ENCODE results near the gene MEGF6. TPM values are rescaled to one million over a fixed set of nuclear protein-coding genes. Genes with fewer than 3 reads are reported as not detected.

The MEGF6 gene
- total RNA-seq, 1 experiment from 2014 or later = 21.3 TPM

DNA sequence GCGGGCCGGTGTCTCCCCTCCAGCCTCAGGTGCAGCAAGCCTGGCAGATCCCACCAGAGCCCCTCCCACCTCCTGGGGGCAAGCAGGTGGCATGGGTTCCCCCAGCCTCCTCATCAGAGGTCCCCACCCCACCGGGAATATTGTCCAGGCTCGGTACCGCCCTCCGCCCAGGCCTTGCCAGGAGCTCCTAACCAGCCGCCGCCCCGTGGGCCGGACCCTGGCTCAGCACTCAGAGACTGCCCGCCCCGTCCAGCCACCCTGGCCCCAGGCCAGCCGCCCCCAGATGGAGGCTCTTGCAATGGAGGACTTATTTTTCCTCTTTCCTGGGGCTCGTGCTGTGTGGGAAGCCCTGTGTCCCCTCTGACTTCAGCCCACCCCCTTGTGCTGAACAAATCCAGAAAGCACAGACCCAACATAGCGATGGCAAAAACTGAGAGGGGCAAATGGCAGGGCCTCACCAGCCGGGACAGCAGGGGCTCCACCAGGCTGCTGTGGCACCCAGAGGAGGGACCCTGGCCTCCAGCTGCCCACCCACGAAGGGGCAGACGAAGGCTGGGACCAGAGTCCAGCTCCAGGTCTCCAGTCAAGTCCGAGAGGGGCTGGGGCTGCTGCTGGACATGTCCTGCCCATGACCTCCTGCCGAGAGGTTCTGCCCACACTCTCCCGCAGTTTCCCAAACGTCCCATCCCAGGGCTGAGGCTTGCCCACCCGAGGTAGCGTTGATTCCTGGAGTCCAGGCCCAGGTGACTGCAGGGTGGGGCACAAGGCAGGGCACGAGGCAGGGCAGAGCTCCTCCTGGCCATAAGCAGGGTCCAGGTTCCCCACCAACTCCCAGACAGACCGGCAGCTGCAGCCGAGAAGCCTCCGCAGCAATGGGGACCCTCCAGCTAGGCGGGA is 7.5 kb downstream of the MEGF6 start:
- H2BK120ac ChIP-seq (ENCODE audit: low read depth, low read length, poor library complexity, severe bottlenecking) = no peak overlapping the region
- H2AFZ ChIP-seq (ENCODE audit: low read length) = no peak overlapping the region
- no peak overlapping the region for H2BK5ac ChIP-seq (ENCODE audit: insufficient read length, low read length)
- H3K27ac ChIP-seq (ENCODE audit: insufficient read length, low read depth, low read length) = no peak overlapping the region
- no peak overlapping the region for H3K56ac ChIP-seq (ENCODE audit: insufficient read length, low read depth, low read length)
- no peak overlapping the region; the same call in 1 of the 2 replicates for H3K14ac ChIP-seq (ENCODE audit: insufficient read depth, low read length)
- H2BK15ac ChIP-seq (ENCODE audit: low read depth, low read length) = no peak overlapping the region
- no peak overlapping the region for H3K23ac ChIP-seq (ENCODE audit: insufficient read length, low read depth, low read length)
- no peak for DNase-seq
- H3K9me3 ChIP-seq (ENCODE audit: control insufficient read depth, low read depth, low read length) = no peaks in the 10 kb centered on the region
- H2AK5ac ChIP-seq (ENCODE audit: insufficient read length, low read length) = no peak overlapping the region
- no peak overlapping the region for H3K4ac ChIP-seq (ENCODE audit: low read depth, low read length)
- H3K4me3 Mint-ChIP-seq = no peak overlapping the region
- H3K9me3 Mint-ChIP-seq = no peaks in the 10 kb centered on the region
- no peaks in the 10 kb centered on the region for H3K4me1 ChIP-seq (ENCODE audit: insufficient read depth, low read length)
- no peak overlapping the region for H3T11ph ChIP-seq (ENCODE audit: low read length)
- H3K4me2 ChIP-seq (ENCODE audit: insufficient read depth, insufficient read length, low read length) = no peak overlapping the region
- no peak overlapping the region; a peak in 1 of 7 replicates for H3K27ac Mint-ChIP-seq
- H3K79me1 ChIP-seq (ENCODE audit: insufficient read depth, low read depth, low read length, poor library complexity, severe bottlenecking) = no peaks in the 10 kb centered on the region
- no peak overlapping the region for H2BK12ac ChIP-seq (ENCODE audit: insufficient read length, low read depth, low read length)
- H4K91ac ChIP-seq (ENCODE audit: insufficient read length, low read depth, low read length) = no peak overlapping the region
- H3K79me2 ChIP-seq (ENCODE audit: insufficient read depth, low read length) = no peaks in the 10 kb centered on the region
- H2BK20ac ChIP-seq (ENCODE audit: low read depth, low read length, poor library complexity, severe bottlenecking) = no peak overlapping the region
- H3K9ac ChIP-seq (ENCODE audit: extremely low read depth, insufficient read length, low read length) = no peak overlapping the region
- H4K8ac ChIP-seq (replicated peaks; ENCODE audit: insufficient read length, low read depth, low read length) = no peak overlapping the region
- no CpG with 5 or more reads among the region's 29 CpGs for WGBS (ENCODE audit: extremely low coverage, insufficient read length, low lambda C conversion rate)
- H3K4me1 Mint-ChIP-seq = peaks cover 0 to 3% of the 10 kb centered on the region in 2 experiments; a peak in 3 of 4 replicates
- no peaks in the 10 kb centered on the region for H3K23me2 ChIP-seq (ENCODE audit: insufficient read length, low read depth, low read length, poor library complexity, severe bottlenecking)
- H4K20me1 ChIP-seq (ENCODE audit: control insufficient read depth, insufficient read depth, insufficient read length) = no peaks in the 10 kb centered on the region
- no peaks in the 10 kb centered on the region; a peak in 1 of 7 replicates for H3K36me3 Mint-ChIP-seq (ENCODE audit: insufficient read depth in 1 of 3, low read depth in 3 of 3)
- no peaks in the 10 kb centered on the region for H3K27me3 Mint-ChIP-seq (ENCODE audit: low read depth)
- H4K5ac ChIP-seq (ENCODE audit: insufficient read length, low read depth, low read length) = no peak overlapping the region
- H3K27me3 ChIP-seq (ENCODE audit: insufficient read depth, low read length) = no peaks in the 10 kb centered on the region
- TF ChIP-seq, protein P1, sequence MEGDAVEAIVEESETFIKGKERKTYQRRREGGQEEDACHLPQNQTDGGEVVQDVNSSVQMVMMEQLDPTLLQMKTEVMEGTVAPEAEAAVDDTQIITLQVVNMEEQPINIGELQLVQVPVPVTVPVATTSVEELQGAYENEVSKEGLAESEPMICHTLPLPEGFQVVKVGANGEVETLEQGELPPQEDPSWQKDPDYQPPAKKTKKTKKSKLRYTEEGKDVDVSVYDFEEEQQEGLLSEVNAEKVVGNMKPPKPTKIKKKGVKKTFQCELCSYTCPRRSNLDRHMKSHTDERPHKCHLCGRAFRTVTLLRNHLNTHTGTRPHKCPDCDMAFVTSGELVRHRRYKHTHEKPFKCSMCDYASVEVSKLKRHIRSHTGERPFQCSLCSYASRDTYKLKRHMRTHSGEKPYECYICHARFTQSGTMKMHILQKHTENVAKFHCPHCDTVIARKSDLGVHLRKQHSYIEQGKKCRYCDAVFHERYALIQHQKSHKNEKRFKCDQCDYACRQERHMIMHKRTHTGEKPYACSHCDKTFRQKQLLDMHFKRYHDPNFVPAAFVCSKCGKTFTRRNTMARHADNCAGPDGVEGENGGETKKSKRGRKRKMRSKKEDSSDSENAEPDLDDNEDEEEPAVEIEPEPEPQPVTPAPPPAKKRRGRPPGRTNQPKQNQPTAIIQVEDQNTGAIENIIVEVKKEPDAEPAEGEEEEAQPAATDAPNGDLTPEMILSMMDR (conservative IDR thresholded peaks at IDR 0.05) = no peak
- H3K18ac ChIP-seq (ENCODE audit: insufficient read length, low read depth, low read length) = no peak overlapping the region
